B cell (primary cell): ENCODE results near the gene LUZP4.

Source experiments
- CTCF ChIP-seq: fragments of 200-600 bp; IDR thresholded peaks from one replicate; pipeline ENCODE4 v1.8.0; 2022; ENCODE audit warnings: antibody characterized with exemption, mild to moderate bottlenecking
- EZH2 ChIP-seq: IDR thresholded peaks from 2 replicates; pipeline ENCODE4 v1.6.1; 2012; ENCODE audit warnings: borderline replicate concordance, low read depth, mild to moderate bottlenecking, moderate library complexity, low read length; ENCODE audit not compliant: insufficient read depth, poor library complexity, severe bottlenecking

DNA sequence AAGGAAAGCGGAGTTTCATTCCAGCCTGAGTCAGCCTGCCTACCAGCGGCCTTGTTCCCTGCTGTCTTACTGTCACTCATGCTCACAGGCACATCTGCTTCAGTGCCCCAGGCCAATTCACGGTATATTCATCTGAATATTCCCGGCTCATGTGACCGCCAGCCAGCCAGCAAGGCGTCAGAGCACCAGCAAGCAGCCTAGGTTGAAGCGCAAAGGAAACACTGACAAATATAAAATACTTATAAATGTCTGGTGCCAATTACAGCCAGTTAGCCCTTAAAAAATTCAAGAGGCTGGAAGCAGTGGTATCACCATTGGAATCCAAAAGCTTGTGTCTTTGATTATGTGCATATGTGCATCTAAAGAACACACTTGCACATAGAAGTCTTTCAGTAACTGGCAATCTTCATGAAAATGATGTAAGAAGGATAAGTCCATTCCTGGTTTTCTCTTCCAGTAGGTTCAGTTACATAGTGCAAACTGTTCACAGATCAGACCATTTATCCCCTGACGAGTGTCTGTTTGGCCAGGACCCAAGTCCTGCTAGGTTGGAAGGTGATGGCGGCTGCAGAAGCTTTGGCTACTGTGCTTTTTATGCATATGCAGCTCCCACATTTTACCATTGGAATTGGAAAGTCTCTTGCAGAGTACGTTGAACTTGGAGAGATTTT is 61.3 kb downstream of the LUZP4 start:
- TF ChIP-seq CTCF (no peak), EZH2 (no peak)
